ENCODE results near the gene CYP21A2. TPM values are rescaled to one million over a fixed set of nuclear protein-coding genes. Genes with fewer than 3 reads are reported as not detected.
"Not testable (repeated sequence)": the region's sequence is repeated elsewhere in the genome, so short reads cannot be mapped to it uniquely, and the experiment has no call there.

CYP21A2 gene
- total and polyA plus RNA-seq, 9 donors: 0.04 to 1.9 (median 0.57) TPM

DNA sequence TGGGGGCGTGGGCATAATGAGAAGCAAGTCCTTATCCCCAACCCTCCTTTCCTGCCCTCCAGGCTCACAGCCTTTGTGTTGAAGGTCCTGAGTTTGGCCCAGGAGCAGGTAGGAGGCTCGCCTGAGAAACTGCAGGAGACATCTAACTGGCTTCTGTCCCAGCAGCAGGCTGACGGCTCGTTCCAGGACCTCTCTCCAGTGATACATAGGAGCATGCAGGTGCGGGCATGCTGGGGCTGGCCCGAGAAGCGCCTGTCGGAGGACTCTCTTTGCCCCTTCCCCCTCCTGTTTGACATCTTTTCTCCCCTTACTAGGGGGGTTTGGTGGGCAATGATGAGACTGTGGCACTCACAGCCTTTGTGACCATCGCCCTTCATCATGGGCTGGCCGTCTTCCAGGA is 9.6 kb upstream of the CYP21A2 start:
- H3K4me1 ChIP-seq (ENCODE audit: control insufficient read depth, insufficient read depth, low read length); H3K27ac ChIP-seq (ENCODE audit: low read length); H3K9me3 ChIP-seq (replicated peaks; ENCODE audit: control insufficient read depth, low read depth, low read length); H3K27me3 ChIP-seq (ENCODE audit: control insufficient read depth, insufficient read depth, low read length); H3K4me3 ChIP-seq (ENCODE audit: low read length); H3K36me3 ChIP-seq (ENCODE audit: control insufficient read depth, insufficient read depth, low read length); DNase-seq: not testable (repeated sequence)
- no CpG with 5 or more reads among the region's 10 CpGs for WGBS (ENCODE audit: insufficient coverage)

DNA sequence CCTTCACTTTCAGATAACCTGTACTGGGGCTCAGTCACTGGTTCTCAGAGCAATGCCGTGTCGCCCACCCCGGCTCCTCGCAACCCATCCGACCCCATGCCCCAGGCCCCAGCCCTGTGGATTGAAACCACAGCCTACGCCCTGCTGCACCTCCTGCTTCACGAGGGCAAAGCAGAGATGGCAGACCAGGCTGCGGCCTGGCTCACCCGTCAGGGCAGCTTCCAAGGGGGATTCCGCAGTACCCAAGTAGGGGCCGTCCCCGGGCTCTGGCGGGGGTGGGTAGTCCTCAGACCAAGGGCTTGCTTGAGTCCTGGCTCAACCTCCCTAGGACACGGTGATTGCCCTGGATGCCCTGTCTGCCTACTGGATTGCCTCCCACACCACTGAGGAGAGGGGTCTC is 8.7 kb upstream of the CYP21A2 start:
- not testable (repeated sequence) for H3K27me3 ChIP-seq (ENCODE audit: control insufficient read depth, insufficient read depth, low read length); H3K27ac ChIP-seq (ENCODE audit: low read length); H3K9me3 ChIP-seq (replicated peaks; ENCODE audit: control insufficient read depth, low read depth, low read length); H3K4me1 ChIP-seq (ENCODE audit: control insufficient read depth, insufficient read depth, low read length); H3K4me3 ChIP-seq (ENCODE audit: low read length); H3K36me3 ChIP-seq (ENCODE audit: control insufficient read depth, insufficient read depth, low read length); DNase-seq
- WGBS (ENCODE audit: insufficient coverage): 80% methylated on average over 2 of the region's 14 CpGs

DNA sequence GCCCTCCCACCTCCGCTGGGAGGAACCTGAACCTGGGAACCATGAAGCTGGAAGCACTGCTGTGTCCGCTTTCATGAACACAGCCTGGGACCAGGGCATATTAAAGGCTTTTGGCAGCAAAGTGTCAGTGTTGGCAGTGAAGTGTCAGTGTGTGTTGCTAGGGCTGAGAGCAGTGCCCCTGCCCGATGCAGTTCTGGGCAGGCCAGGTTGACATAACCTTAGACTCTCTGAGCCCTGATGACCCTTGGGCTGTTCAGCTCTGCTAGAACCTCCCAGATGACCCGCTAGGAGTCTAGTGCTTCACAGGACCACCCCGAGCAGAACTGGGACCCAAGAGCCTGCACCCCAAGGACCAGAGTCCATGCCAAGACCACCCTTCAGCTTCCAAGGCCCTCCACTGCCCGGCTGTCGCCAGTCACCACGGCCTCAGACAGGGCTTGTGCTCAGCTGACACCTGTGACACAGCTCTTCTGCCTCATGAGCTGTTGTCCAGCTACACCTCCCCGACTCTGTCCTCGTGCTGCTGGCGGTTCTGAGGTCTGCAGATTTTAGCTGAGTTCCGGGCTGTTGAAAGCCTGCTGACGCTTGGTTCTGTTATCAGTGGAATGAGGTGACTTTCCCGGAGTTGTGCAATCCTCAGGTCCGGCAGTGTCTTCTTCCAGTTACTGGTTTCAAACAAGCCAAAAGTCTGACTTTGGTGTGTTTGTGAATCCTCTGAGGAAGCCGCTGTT is 2.8 kb upstream of the CYP21A2 start:
- not testable (repeated sequence) for H3K27me3 ChIP-seq (ENCODE audit: control insufficient read depth, insufficient read depth, low read length); DNase-seq; H3K9me3 ChIP-seq (replicated peaks; ENCODE audit: control insufficient read depth, low read depth, low read length); H3K4me3 ChIP-seq (ENCODE audit: low read length); H3K4me1 ChIP-seq (ENCODE audit: control insufficient read depth, insufficient read depth, low read length); H3K27ac ChIP-seq (ENCODE audit: low read length); H3K36me3 ChIP-seq (ENCODE audit: control insufficient read depth, insufficient read depth, low read length)
- no CpG with 5 or more reads among the region's 16 CpGs for WGBS (ENCODE audit: insufficient coverage)

DNA sequence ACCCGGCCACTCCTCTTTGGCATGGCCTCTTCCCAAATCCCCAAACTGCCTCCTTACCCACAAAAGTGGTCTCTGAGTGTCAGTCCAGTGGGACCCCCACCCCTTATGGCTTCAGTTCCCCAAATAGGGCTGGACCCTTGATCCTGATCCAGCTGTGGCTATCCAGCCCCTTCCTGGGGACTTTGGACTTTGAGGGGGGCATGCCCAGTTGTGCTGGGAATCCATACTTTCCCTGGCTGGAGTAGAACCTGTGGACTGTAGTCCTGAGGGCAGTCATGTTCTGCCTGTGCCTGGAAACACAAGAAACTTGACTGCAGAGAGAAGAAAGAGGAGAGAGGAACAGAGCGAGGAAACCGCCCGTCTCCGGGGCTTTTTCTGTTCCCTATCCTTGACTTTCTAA is 1.1 kb upstream of the CYP21A2 start:
- not testable (repeated sequence) for DNase-seq; H3K9me3 ChIP-seq (replicated peaks; ENCODE audit: control insufficient read depth, low read depth, low read length); H3K36me3 ChIP-seq (ENCODE audit: control insufficient read depth, insufficient read depth, low read length); H3K27me3 ChIP-seq (ENCODE audit: control insufficient read depth, insufficient read depth, low read length); H3K27ac ChIP-seq (ENCODE audit: low read length); H3K4me1 ChIP-seq (ENCODE audit: control insufficient read depth, insufficient read depth, low read length); H3K4me3 ChIP-seq (ENCODE audit: low read length)
- WGBS (ENCODE audit: insufficient coverage): 83% methylated on average over 1 of the region's 5 CpGs

DNA sequence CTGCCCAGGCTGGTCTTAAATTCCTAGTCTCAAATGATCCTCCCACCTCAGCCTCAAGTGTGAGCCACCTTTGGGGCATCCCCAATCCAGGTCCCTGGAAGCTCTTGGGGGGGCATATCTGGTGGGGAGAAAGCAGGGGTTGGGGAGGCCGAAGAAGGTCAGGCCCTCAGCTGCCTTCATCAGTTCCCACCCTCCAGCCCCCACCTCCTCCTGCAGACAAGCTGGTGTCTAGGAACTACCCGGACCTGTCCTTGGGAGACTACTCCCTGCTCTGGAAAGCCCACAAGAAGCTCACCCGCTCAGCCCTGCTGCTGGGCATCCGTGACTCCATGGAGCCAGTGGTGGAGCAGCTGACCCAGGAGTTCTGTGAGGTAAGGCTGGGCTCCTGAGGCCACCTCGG is 663 bp downstream of the CYP21A2 start:
- not testable (repeated sequence) for H3K36me3 ChIP-seq (ENCODE audit: control insufficient read depth, insufficient read depth, low read length); H3K9me3 ChIP-seq (replicated peaks; ENCODE audit: control insufficient read depth, low read depth, low read length); H3K27me3 ChIP-seq (ENCODE audit: control insufficient read depth, insufficient read depth, low read length); DNase-seq; H3K4me1 ChIP-seq (ENCODE audit: control insufficient read depth, insufficient read depth, low read length); H3K27ac ChIP-seq (ENCODE audit: low read length); H3K4me3 ChIP-seq (ENCODE audit: low read length)
- WGBS (ENCODE audit: insufficient coverage): no CpG with 5 or more reads among the region's 5 CpGs

DNA sequence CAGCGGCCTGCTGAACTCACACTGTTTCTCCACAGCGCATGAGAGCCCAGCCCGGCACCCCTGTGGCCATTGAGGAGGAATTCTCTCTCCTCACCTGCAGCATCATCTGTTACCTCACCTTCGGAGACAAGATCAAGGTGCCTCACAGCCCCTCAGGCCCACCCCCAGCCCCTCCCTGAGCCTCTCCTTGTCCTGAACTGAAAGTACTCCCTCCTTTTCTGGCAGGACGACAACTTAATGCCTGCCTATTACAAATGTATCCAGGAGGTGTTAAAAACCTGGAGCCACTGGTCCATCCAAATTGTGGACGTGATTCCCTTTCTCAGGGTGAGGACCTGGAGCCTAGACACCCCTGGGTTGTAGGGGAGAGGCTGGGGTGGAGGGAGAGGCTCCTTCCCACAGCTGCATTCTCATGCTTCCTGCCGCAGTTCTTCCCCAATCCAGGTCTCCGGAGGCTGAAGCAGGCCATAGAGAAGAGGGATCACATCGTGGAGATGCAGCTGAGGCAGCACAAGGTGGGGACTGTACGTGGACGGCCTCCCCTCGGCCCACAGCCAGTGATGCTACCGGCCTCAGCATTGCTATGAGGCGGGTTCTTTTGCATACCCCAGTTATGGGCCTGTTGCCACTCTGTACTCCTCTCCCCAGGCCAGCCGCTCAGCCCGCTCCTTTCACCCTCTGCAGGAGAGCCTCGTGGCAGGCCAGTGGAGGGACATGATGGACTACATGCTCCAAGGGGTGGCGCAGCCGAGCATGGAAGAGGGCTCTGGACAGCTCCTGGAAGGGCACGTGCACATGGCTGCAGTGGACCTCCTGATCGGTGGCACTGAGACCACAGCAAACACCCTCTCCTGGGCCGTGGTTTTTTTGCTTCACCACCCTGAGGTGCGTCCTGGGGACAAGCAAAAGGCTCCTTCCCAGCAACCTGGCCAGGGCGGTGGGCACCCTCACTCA is 1.4 kb downstream of the CYP21A2 start:
- not testable (repeated sequence) for H3K27me3 ChIP-seq (ENCODE audit: control insufficient read depth, insufficient read depth, low read length); H3K4me3 ChIP-seq (ENCODE audit: low read length); H3K9me3 ChIP-seq (replicated peaks; ENCODE audit: control insufficient read depth, low read depth, low read length); H3K4me1 ChIP-seq (ENCODE audit: control insufficient read depth, insufficient read depth, low read length); H3K27ac ChIP-seq (ENCODE audit: low read length); H3K36me3 ChIP-seq (ENCODE audit: control insufficient read depth, insufficient read depth, low read length); DNase-seq
- WGBS (ENCODE audit: insufficient coverage): 53% methylated on average over 12 of the region's 24 CpGs

DNA sequence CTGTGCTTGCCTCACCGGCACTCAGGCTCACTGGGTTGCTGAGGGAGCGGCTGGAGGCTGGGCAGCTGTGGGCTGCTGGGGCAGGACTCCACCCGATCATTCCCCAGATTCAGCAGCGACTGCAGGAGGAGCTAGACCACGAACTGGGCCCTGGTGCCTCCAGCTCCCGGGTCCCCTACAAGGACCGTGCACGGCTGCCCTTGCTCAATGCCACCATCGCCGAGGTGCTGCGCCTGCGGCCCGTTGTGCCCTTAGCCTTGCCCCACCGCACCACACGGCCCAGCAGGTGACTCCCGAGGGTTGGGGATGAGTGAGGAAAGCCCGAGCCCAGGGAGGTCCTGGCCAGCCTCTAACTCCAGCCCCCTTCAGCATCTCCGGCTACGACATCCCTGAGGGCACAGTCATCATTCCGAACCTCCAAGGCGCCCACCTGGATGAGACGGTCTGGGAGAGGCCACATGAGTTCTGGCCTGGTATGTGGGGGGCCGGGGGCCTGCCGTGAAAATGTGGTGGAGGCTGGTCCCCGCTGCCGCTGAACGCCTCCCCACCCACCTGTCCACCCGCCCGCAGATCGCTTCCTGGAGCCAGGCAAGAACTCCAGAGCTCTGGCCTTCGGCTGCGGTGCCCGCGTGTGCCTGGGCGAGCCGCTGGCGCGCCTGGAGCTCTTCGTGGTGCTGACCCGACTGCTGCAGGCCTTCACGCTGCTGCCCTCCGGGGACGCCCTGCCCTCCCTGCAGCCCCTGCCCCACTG is 2.3 kb downstream of the CYP21A2 start:
- not testable (repeated sequence) for H3K4me3 ChIP-seq (ENCODE audit: low read length); H3K27me3 ChIP-seq (ENCODE audit: control insufficient read depth, insufficient read depth, low read length); H3K27ac ChIP-seq (ENCODE audit: low read length); H3K4me1 ChIP-seq (ENCODE audit: control insufficient read depth, insufficient read depth, low read length); H3K36me3 ChIP-seq (ENCODE audit: control insufficient read depth, insufficient read depth, low read length); DNase-seq; H3K9me3 ChIP-seq (replicated peaks; ENCODE audit: control insufficient read depth, low read depth, low read length)
- no CpG with 5 or more reads among the region's 43 CpGs for WGBS (ENCODE audit: insufficient coverage)

DNA sequence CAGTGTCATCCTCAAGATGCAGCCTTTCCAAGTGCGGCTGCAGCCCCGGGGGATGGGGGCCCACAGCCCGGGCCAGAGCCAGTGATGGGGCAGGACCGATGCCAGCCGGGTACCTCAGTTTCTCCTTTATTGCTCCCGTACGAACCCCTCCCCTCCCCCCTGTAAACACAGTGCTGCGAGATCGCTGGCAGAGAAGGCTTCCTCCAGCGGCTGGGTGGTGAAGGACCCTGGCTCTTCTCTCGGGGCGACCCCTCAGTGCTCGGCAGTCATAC is 2.8 kb downstream of the CYP21A2 start:
- not testable (repeated sequence) for H3K4me3 ChIP-seq (ENCODE audit: low read length); H3K27me3 ChIP-seq (ENCODE audit: control insufficient read depth, insufficient read depth, low read length); DNase-seq; H3K27ac ChIP-seq (ENCODE audit: low read length); H3K36me3 ChIP-seq (ENCODE audit: control insufficient read depth, insufficient read depth, low read length); H3K4me1 ChIP-seq (ENCODE audit: control insufficient read depth, insufficient read depth, low read length); H3K9me3 ChIP-seq (replicated peaks; ENCODE audit: control insufficient read depth, low read depth, low read length)
- WGBS (ENCODE audit: insufficient coverage): no CpG with 5 or more reads among the region's 13 CpGs

DNA sequence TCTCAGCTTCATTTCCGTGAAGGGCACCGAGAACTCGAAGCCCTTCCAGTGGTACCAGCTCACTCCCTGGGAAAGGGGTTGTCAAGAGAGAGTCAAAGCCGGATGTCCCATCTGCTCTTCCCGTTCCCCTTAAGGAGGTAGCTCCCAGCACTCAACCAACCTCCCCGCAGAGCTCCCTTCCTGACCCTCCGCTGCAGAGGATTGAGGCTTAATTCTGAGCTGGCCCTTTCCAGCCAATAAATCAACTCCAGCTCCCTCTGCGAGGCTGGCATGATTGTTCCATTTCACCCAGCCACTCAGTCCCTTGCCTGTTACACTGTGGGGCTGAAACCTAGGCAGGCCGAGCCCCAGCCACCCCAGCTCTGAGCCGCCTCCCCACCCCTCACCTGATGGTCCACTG is 3.2 kb downstream of the CYP21A2 start:
- not testable (repeated sequence) for H3K27ac ChIP-seq (ENCODE audit: low read length); H3K4me1 ChIP-seq (ENCODE audit: control insufficient read depth, insufficient read depth, low read length); H3K4me3 ChIP-seq (ENCODE audit: low read length); H3K9me3 ChIP-seq (replicated peaks; ENCODE audit: control insufficient read depth, low read depth, low read length); H3K27me3 ChIP-seq (ENCODE audit: control insufficient read depth, insufficient read depth, low read length); DNase-seq; H3K36me3 ChIP-seq (ENCODE audit: control insufficient read depth, insufficient read depth, low read length)
- WGBS (ENCODE audit: insufficient coverage): no CpG with 5 or more reads among the region's 10 CpGs

DNA sequence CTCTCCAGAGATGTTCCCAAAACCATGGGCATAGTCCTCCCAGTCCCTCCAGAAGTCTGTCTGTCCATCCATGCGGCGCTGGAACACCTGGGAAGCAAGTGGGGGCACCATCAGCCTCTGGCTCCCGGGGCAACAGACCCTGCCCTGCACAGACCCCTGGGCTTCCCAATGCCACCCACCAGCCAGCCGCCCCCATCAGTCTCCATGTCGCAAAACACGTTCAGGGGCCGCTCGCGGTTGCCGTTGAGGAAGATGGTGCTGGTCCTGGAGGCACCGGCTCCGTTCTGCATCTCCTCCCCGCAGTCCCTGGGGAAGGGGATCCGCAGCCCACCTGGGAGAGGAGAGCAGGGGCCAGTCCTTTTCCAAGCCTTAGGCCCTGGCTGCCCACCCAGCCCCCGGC is 4.1 kb downstream of the CYP21A2 start:
- H3K27ac ChIP-seq (ENCODE audit: low read length); H3K4me3 ChIP-seq (ENCODE audit: low read length); DNase-seq; H3K9me3 ChIP-seq (replicated peaks; ENCODE audit: control insufficient read depth, low read depth, low read length); H3K27me3 ChIP-seq (ENCODE audit: control insufficient read depth, insufficient read depth, low read length); H3K36me3 ChIP-seq (ENCODE audit: control insufficient read depth, insufficient read depth, low read length): not testable (repeated sequence)
- H3K4me1 ChIP-seq (ENCODE audit: control insufficient read depth, insufficient read depth, low read length): peaks cover 15% of the 10 kb centered on the region
- 83% methylated on average over 3 of the region's 15 CpGs for WGBS (ENCODE audit: insufficient coverage)
